ENCODE data around the gene EFHC1.
"Not testable (repeated sequence)": the region's sequence is repeated elsewhere in the genome, so short reads cannot be mapped to it uniquely, and the experiment has no call there.

EFHC1 gene

DNA sequence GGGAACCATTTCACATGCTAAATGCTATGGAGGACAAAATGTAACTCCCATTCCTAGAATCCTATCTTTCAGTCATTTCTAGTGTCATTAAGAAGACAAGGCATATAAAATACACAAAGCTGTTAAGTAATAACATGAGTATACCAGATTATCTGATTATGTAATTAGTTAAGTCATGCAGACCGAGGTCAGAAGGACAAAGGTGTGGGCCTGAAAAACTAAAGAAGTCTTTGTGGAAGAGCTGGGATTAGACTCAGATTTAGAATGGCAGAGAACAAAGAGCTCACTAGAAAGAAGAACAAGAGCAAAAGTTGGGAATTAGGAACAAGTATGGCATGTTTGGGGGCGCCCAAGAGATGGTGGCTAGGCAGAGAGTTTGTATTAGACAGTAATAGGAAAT, 37.0 kb downstream of the EFHC1 start:
- no peak for TF ChIP-seq ESRRG (CRISPR knock-in tag; IDR thresholded peaks at IDR 0.05)
- ATAC-seq, result no peak

DNA sequence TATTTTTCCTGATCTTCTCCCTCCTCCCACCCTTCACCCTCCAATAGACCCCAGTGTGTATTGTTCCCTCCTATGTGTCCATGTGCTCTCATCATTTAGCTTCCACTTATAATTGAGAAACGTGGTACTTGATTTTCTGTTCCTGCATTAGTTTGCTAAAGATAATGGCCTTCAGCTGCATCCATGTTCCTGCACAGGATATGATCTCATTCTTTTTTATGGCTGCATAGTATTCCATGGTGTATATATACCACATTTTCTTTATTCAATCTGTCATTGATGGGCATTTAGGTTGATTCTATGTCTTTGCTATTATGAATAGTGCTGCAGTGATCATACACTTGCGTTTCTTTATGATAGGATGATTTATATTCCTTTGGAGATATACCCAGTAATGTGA, 41.1 kb downstream of the EFHC1 start:
- not testable (repeated sequence) for ATAC-seq
- peak; percentile 47 for TF ChIP-seq ZNF8 (CRISPR knock-in tag; IDR thresholded peaks at IDR 0.05)

DNA sequence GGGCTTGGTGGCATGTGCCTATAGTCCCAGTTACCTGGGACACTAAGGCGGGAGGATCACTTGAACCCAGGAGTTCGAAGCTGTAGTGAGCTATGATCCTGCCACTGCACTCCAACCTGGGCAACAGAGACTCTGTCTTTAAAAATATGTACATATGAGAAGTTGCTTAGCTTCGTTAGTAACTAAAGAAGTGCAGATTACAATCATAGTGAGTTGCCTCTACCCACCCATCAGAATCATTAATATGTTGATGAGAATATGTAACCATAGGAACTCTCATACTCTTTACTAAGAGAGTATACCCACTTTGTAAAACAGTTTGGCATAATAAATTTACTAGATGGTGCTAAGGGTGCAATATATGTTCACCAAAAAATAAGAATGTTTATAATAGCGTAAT, 54.0 kb downstream of the EFHC1 start:
- TF ChIP-seq ZFP3 (CRISPR knock-in tag; IDR thresholded peaks at IDR 0.05), result no peak
- TF ChIP-seq, protein P1, sequence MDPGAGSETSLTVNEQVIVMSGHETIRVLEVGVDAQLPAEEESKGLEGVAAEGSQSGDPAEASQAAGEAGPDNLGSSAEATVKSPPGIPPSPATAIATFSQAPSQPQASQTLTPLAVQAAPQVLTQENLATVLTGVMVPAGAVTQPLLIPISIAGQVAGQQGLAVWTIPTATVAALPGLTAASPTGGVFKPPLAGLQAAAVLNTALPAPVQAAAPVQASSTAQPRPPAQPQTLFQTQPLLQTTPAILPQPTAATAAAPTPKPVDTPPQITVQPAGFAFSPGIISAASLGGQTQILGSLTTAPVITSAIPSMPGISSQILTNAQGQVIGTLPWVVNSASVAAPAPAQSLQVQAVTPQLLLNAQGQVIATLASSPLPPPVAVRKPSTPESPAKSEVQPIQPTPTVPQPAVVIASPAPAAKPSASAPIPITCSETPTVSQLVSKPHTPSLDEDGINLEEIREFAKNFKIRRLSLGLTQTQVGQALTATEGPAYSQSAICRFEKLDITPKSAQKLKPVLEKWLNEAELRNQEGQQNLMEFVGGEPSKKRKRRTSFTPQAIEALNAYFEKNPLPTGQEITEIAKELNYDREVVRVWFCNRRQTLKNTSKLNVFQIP (CRISPR knock-in tag; IDR thresholded peaks at IDR 0.05; ENCODE audit: borderline replicate concordance, low read depth), result no peak
- TF ChIP-seq ZFP30 (CRISPR knock-in tag; IDR thresholded peaks at IDR 0.05), result no peak
- no peak for TF ChIP-seq ZC3H10 (CRISPR knock-in tag; IDR thresholded peaks at IDR 0.05)
- TF ChIP-seq ZNF565 (CRISPR knock-in tag; conservative IDR thresholded peaks at IDR 0.05; ENCODE audit: low read depth), result no peak
- no peak for TF ChIP-seq TSHZ2 (CRISPR knock-in tag; IDR thresholded peaks at IDR 0.05)
- ATAC-seq, result no peak

DNA sequence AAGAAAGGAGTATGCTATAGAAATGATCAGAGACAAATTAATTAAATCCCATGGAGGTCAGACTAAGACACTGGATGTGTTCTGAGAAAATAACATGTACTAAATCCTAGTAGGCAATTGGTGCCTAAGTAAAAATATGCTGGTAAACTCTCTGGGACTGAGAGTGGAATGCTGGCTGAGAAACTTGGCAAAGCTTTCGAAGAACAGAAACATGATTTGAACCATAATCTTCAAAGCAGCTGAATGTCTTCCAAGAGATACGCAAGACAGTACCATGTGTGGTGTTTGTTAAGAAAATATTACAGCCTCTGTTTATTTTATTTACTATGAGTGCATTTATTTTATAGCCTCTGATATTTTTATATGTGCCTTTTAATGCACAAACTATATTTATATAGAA, 55.2 kb downstream of the EFHC1 start:
- TF ChIP-seq ZFP30 (CRISPR knock-in tag; IDR thresholded peaks at IDR 0.05) (no peak), ZNF8 (CRISPR knock-in tag; IDR thresholded peaks at IDR 0.05) (no peak), OSR1 (CRISPR knock-in tag; IDR thresholded peaks at IDR 0.05) (no peak), RARB (CRISPR knock-in tag; IDR thresholded peaks at IDR 0.05) (no peak), ESRRG (CRISPR knock-in tag; IDR thresholded peaks at IDR 0.05) (no peak), BACH2 (CRISPR knock-in tag; IDR thresholded peaks at IDR 0.05; ENCODE audit: borderline replicate concordance) (no peak), TOX (CRISPR knock-in tag; IDR thresholded peaks at IDR 0.05; ENCODE audit: borderline replicate concordance) (no peak), PPARA (CRISPR knock-in tag; IDR thresholded peaks at IDR 0.05; ENCODE audit: borderline replicate concordance) (no peak), ZC3H10 (CRISPR knock-in tag; IDR thresholded peaks at IDR 0.05) (no peak), CSDC2 (CRISPR knock-in tag; IDR thresholded peaks at IDR 0.05) (no peak), CREB5 (CRISPR knock-in tag; IDR thresholded peaks at IDR 0.05; ENCODE audit: low read depth) (no peak), ZFP3 (CRISPR knock-in tag; IDR thresholded peaks at IDR 0.05) (no peak), ZNF70 (CRISPR knock-in tag; IDR thresholded peaks at IDR 0.05) (no peak), ISL1 (CRISPR knock-in tag; IDR thresholded peaks at IDR 0.05) (no peak)
- TF ChIP-seq, protein P1 (CRISPR knock-in tag; IDR thresholded peaks at IDR 0.05; ENCODE audit: borderline replicate concordance, low read depth), result no peak
- ATAC-seq, result no peak

DNA sequence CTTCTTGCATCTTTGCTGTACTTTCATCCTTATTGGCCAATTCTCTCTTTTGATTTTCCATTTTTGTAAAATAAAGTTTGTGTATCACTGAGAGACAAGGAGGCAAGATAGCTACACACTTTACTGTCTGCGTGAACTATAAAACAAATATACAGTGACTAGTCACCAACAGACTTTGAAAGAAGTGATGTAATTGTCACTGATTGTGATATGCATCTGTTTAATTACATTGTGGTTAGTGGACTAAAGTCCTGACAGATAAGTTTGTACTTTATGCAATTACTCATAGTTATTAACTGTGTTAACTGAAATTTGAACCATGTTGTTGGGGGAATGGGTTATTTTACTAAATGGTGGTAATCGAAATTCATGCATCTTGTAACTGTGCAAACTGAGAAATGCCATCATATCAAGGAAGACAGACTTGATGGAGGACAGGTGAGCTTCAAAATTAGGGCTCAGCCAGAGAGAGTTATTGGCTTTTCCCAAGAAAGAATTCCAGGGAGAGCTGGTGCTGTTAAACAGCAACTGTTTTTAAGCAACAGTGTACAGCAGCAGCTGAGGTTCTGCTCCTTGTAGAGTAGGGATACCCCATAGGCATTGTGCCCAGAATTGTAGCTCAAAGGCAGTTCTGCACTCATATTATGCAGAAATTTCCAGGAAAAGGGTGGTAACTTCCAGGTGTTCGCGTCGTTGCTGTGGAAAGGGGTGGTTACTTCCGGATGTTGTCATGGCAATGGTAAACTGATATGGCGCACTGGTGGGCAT, 62.9 kb downstream of the EFHC1 start:
- TF ChIP-seq ZNF8 (CRISPR knock-in tag; IDR thresholded peaks at IDR 0.05), result no peak
- no peak for TF ChIP-seq TCF4 (CRISPR knock-in tag; IDR thresholded peaks at IDR 0.05; ENCODE audit: borderline replicate concordance)
- no peak for TF ChIP-seq GLIS3 (CRISPR knock-in tag; IDR thresholded peaks at IDR 0.05)
- TF ChIP-seq ZNF565 (CRISPR knock-in tag; conservative IDR thresholded peaks at IDR 0.05; ENCODE audit: low read depth), result no peak
- TF ChIP-seq SNAI2 (CRISPR knock-in tag; IDR thresholded peaks at IDR 0.05), result no peak
- TF ChIP-seq, protein P2, sequence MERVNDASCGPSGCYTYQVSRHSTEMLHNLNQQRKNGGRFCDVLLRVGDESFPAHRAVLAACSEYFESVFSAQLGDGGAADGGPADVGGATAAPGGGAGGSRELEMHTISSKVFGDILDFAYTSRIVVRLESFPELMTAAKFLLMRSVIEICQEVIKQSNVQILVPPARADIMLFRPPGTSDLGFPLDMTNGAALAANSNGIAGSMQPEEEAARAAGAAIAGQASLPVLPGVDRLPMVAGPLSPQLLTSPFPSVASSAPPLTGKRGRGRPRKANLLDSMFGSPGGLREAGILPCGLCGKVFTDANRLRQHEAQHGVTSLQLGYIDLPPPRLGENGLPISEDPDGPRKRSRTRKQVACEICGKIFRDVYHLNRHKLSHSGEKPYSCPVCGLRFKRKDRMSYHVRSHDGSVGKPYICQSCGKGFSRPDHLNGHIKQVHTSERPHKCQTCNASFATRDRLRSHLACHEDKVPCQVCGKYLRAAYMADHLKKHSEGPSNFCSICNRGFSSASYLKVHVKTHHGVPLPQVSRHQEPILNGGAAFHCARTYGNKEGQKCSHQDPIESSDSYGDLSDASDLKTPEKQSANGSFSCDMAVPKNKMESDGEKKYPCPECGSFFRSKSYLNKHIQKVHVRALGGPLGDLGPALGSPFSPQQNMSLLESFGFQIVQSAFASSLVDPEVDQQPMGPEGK (CRISPR knock-in tag; IDR thresholded peaks at IDR 0.05; ENCODE audit: borderline replicate concordance), result 0 out of 2 replicates have a peak, but pooled peaks have one; percentile 73
- TF ChIP-seq RARB (CRISPR knock-in tag; IDR thresholded peaks at IDR 0.05), result no peak
- TF ChIP-seq ISL1 (CRISPR knock-in tag; IDR thresholded peaks at IDR 0.05), result peak; percentile 29; the same call in 1 of the 2 replicates
- TF ChIP-seq CREB5 (CRISPR knock-in tag; IDR thresholded peaks at IDR 0.05; ENCODE audit: low read depth), result peak; percentile 63; the same call in 1 of the 2 replicates
- TF ChIP-seq ZNF70 (CRISPR knock-in tag; IDR thresholded peaks at IDR 0.05), result no peak
- no peak; the same call in 2 of the 3 replicates for ATAC-seq
